GM23338 (cell line): ENCODE results near the gene SARDH. TPM values are rescaled to one million over a fixed set of nuclear protein-coding genes. Genes with fewer than 3 reads are reported as not detected.

ENCODE experiments used
- ATAC-seq: fragments of 200-7000 bp; cut with Tn5 transposase; 3 replicates; pipeline ENCODE4 v1.9.1; 2020
- DNase-seq: peaks from one replicate; pipeline ENCODE4 v3.0.0-alpha.2; 2015; ENCODE audit warnings: low spot score
- H2AFZ ChIP-seq: fragments of 200-600 bp; sonication (generic); 2 replicates; pipeline ENCODE4 v1.8.0; 2016; ENCODE audit warnings: antibody characterized with exemption, mild to moderate bottlenecking, moderate library complexity
- H3F3A ChIP-seq: fragments of 200-600 bp; sonication (generic); replicated peaks from 2 replicates; pipeline ENCODE4 v1.8.0; 2017; ENCODE audit warnings: antibody characterized with exemption, mixed run types, low read depth
- H3K27ac ChIP-seq: fragments of 200-600 bp; sonication (generic); 2 replicates; pipeline ENCODE4 v1.6.1; 2016; ENCODE audit warnings: low read depth
- H3K27me3 ChIP-seq: fragments of 200-600 bp; sonication (generic); 2 replicates; pipeline ENCODE4 v1.8.0; 2016; ENCODE audit warnings: mild to moderate bottlenecking, mixed run types, moderate library complexity; ENCODE audit not compliant: insufficient read depth
- H3K36me3 ChIP-seq: fragments of 200-600 bp; sonication (generic); 2 replicates; pipeline ENCODE4 v1.8.0; 2016; ENCODE audit warnings: mild to moderate bottlenecking; ENCODE audit not compliant: insufficient read depth
- H3K4me1 ChIP-seq: fragments of 200-600 bp; sonication (generic); 2 replicates; pipeline ENCODE4 v1.8.0; 2016; ENCODE audit warnings: mild to moderate bottlenecking, moderate library complexity; ENCODE audit not compliant: insufficient read depth
- H3K4me2 ChIP-seq: fragments of 200-600 bp; sonication (generic); 2 replicates; pipeline ENCODE4 v1.7.1; 2017; ENCODE audit warnings: mixed run types
- H3K4me3 ChIP-seq: fragments of 200-600 bp; sonication (generic); 2 replicates; pipeline ENCODE4 v1.6.1; 2016; ENCODE audit warnings: mixed run types
- H3K79me2 ChIP-seq: fragments of 200-600 bp; sonication (generic); replicated peaks from 2 replicates; pipeline ENCODE4 v1.8.0; 2017; ENCODE audit warnings: mild to moderate bottlenecking; ENCODE audit not compliant: insufficient read depth
- H3K9me2 ChIP-seq: fragments of 200-600 bp; sonication (generic); 2 replicates; pipeline ENCODE4 v1.8.0; 2017; ENCODE audit not compliant: insufficient read depth
- H4K20me1 ChIP-seq: fragments of 200-600 bp; sonication (generic); replicated peaks from 2 replicates; pipeline ENCODE4 v1.8.0; 2017; ENCODE audit warnings: mild to moderate bottlenecking; ENCODE audit not compliant: insufficient read depth
- H3K27ac Mint-ChIP-seq: 2 replicates; pipeline ENCODE4 v1.8.0; 2020; ENCODE audit warnings: inconsistent platforms, mild to moderate bottlenecking, moderate library complexity, mixed read lengths
- H3K27me3 Mint-ChIP-seq: 3 replicates; pipeline ENCODE4 v1.8.0; 2022; ENCODE audit warnings: low read depth, mild to moderate bottlenecking, moderate library complexity, mixed read lengths, inconsistent platforms; ENCODE audit not compliant: insufficient read depth, poor library complexity
- H3K36me3 Mint-ChIP-seq: 3 replicates; pipeline ENCODE4 v1.8.0; 2021; ENCODE audit warnings: low read depth, mild to moderate bottlenecking, inconsistent platforms, moderate library complexity, mixed read lengths
- H3K4me1 Mint-ChIP-seq: 3 replicates; pipeline ENCODE4 v1.8.0; 2020; ENCODE audit warnings: mild to moderate bottlenecking, inconsistent platforms, mixed read lengths
- H3K4me3 Mint-ChIP-seq: 3 replicates; pipeline ENCODE4 v1.8.0; 2021; ENCODE audit warnings: moderate library complexity, mild to moderate bottlenecking, inconsistent platforms, mixed read lengths
- H3K9me3 Mint-ChIP-seq: 3 replicates; pipeline ENCODE4 v1.8.0; 2020; ENCODE audit warnings: moderate library complexity, mild to moderate bottlenecking, inconsistent platforms, mixed read lengths
- CREB1 ChIP-seq: fragments of 250-450 bp; sonication (Bioruptor Pico); IDR thresholded peaks from 2 replicates; pipeline ENCODE4 v1.5.0; 2020; ENCODE audit warnings: low read depth, mild to moderate bottlenecking, moderate library complexity
- ETS1 ChIP-seq: IDR thresholded peaks from 2 replicates; pipeline ENCODE4 v1.6.1; 2016; ENCODE audit warnings: antibody characterized with exemption
- EZH2 ChIP-seq: fragments of 200-600 bp; sonication (generic); IDR thresholded peaks from one replicate; pipeline ENCODE4 v1.8.0; 2017; ENCODE audit warnings: antibody characterized with exemption, mild to moderate bottlenecking, low read depth; ENCODE audit not compliant: unreplicated experiment
- EZH2phosphoT487 ChIP-seq: fragments of 200-600 bp; sonication (generic); IDR thresholded peaks from one replicate; pipeline ENCODE4 v1.8.1; 2018; ENCODE audit warnings: antibody characterized with exemption; ENCODE audit not compliant: unreplicated experiment
- JUNB ChIP-seq: IDR thresholded peaks from one replicate; pipeline ENCODE4 v1.6.1; 2016; ENCODE audit warnings: antibody characterized with exemption; ENCODE audit not compliant: unreplicated experiment
- NANOG ChIP-seq: IDR thresholded peaks from 2 replicates; pipeline ENCODE4 v1.6.1; 2016; ENCODE audit warnings: antibody characterized with exemption, borderline replicate concordance
- POLR2AphosphoS5 ChIP-seq: IDR thresholded peaks from 2 replicates; pipeline ENCODE4 v1.6.1; 2016; ENCODE audit warnings: antibody characterized with exemption, low read depth
- REST ChIP-seq: IDR thresholded peaks from one replicate; pipeline ENCODE4 v1.6.1; 2018; ENCODE audit warnings: antibody characterized with exemption; ENCODE audit not compliant: unreplicated experiment
- STAT1 ChIP-seq: IDR thresholded peaks from one replicate; pipeline ENCODE4 v1.6.1; 2016; ENCODE audit warnings: antibody characterized with exemption; ENCODE audit not compliant: unreplicated experiment
- ZNF114 ChIP-seq: fragments of 250-450 bp; sonication (Bioruptor Pico); IDR thresholded peaks from 2 replicates; pipeline ENCODE4 v1.5.0; 2020; ENCODE audit warnings: mild to moderate bottlenecking, moderate library complexity
- ZNF331 ChIP-seq: fragments of 250-450 bp; sonication (Bioruptor Pico); IDR thresholded peaks from 2 replicates; pipeline ENCODE4 v1.5.0; 2020; ENCODE audit warnings: low read depth, mild to moderate bottlenecking, moderate library complexity
- polyA plus RNA-seq: library from polyadenylated mRNA; unstranded; fragments of >200 nt; fragmentation: Nextera tagmentation; extraction: Ambion mirVana; gene quantifications from 2 replicates; pipeline ENCODE4 v1.2.1, GENCODE V29; 2016
- total RNA-seq: library from RNA; depleted of rRNA; stranded (reverse); fragments of >200 nt; shearing (Covaris generic); gene quantifications from 2 replicates; pipeline ENCODE4 v1.2.3, GENCODE V29; 2014
- TF ChIP-seq, protein P1 (sequence below), 2 experiments: fragments of 200-600 bp in 1 of 2; sonication (generic) in 1 of 2; conservative IDR thresholded peaks; 2 replicates each; pipeline versions ENCODE4 v1.5.1 to v1.6.1; 2016 to 2017; ENCODE audit warnings: antibody characterized with exemption in 2 of 2, low read depth in 2 of 2, mild to moderate bottlenecking in 2 of 2, moderate library complexity in 1 of 2
- TF ChIP-seq, protein P2 (sequence below): fragments of 250-450 bp; sonication (Bioruptor Pico); IDR thresholded peaks from 2 replicates; pipeline ENCODE4 v1.5.0; 2020; ENCODE audit warnings: mild to moderate bottlenecking, moderate library complexity

Gene SARDH
- total and polyA plus RNA-seq, 2 experiments from 2014 or later: 2.8 to 10.4 TPM

DNA sequence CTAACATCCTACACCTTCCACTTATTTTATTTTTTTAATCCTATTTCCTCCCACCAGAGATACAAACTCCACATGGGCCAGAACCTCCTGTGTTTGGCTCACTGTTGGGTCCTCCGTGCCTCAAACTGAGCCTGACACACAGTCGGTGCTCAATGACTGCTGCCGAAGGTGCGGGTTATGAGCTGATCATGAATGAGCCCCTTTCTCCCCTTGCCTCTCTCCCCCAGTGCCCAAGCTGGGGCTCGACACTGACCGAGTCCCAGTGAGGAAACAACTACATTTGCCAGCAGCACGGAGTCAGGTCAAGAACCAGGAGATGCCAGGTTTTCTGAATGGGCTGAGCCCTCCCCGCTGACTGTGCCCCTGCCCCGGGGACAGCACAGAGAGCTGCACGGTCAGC, 45.0 kb downstream of the SARDH start:
- Histone ChIP-seq H2AFZ (no peak overlapping the region), H3K79me2 (no peaks in the 10 kb centered on the region), H3K9me2 (no peaks in the 10 kb centered on the region), H3K27ac (no peak overlapping the region), H4K20me1 (no peaks in the 10 kb centered on the region), H3K27me3 (no peaks in the 10 kb centered on the region), H3K36me3 (no peaks in the 10 kb centered on the region), H3F3A (no peaks in the 10 kb centered on the region), H3K4me1 (no peaks in the 10 kb centered on the region), H3K4me2 (no peak overlapping the region), H3K4me3 (no peak overlapping the region)
- TF ChIP-seq NANOG (no peak), JUNB (no peak), EZH2phosphoT487 (no peak), CREB1 (CRISPR knock-in tag) (no peak), ZNF114 (no peak), ZNF331 (CRISPR knock-in tag) (no peak), ETS1 (no peak), REST (no peak), EZH2 (no peak), STAT1 (no peak), POLR2AphosphoS5 (no peak)
- TF ChIP-seq, protein P1, sequence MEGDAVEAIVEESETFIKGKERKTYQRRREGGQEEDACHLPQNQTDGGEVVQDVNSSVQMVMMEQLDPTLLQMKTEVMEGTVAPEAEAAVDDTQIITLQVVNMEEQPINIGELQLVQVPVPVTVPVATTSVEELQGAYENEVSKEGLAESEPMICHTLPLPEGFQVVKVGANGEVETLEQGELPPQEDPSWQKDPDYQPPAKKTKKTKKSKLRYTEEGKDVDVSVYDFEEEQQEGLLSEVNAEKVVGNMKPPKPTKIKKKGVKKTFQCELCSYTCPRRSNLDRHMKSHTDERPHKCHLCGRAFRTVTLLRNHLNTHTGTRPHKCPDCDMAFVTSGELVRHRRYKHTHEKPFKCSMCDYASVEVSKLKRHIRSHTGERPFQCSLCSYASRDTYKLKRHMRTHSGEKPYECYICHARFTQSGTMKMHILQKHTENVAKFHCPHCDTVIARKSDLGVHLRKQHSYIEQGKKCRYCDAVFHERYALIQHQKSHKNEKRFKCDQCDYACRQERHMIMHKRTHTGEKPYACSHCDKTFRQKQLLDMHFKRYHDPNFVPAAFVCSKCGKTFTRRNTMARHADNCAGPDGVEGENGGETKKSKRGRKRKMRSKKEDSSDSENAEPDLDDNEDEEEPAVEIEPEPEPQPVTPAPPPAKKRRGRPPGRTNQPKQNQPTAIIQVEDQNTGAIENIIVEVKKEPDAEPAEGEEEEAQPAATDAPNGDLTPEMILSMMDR (conservative IDR thresholded peaks at IDR 0.05; ENCODE audit: low read depth in 2 of 2): no peak
- TF ChIP-seq, protein P2, sequence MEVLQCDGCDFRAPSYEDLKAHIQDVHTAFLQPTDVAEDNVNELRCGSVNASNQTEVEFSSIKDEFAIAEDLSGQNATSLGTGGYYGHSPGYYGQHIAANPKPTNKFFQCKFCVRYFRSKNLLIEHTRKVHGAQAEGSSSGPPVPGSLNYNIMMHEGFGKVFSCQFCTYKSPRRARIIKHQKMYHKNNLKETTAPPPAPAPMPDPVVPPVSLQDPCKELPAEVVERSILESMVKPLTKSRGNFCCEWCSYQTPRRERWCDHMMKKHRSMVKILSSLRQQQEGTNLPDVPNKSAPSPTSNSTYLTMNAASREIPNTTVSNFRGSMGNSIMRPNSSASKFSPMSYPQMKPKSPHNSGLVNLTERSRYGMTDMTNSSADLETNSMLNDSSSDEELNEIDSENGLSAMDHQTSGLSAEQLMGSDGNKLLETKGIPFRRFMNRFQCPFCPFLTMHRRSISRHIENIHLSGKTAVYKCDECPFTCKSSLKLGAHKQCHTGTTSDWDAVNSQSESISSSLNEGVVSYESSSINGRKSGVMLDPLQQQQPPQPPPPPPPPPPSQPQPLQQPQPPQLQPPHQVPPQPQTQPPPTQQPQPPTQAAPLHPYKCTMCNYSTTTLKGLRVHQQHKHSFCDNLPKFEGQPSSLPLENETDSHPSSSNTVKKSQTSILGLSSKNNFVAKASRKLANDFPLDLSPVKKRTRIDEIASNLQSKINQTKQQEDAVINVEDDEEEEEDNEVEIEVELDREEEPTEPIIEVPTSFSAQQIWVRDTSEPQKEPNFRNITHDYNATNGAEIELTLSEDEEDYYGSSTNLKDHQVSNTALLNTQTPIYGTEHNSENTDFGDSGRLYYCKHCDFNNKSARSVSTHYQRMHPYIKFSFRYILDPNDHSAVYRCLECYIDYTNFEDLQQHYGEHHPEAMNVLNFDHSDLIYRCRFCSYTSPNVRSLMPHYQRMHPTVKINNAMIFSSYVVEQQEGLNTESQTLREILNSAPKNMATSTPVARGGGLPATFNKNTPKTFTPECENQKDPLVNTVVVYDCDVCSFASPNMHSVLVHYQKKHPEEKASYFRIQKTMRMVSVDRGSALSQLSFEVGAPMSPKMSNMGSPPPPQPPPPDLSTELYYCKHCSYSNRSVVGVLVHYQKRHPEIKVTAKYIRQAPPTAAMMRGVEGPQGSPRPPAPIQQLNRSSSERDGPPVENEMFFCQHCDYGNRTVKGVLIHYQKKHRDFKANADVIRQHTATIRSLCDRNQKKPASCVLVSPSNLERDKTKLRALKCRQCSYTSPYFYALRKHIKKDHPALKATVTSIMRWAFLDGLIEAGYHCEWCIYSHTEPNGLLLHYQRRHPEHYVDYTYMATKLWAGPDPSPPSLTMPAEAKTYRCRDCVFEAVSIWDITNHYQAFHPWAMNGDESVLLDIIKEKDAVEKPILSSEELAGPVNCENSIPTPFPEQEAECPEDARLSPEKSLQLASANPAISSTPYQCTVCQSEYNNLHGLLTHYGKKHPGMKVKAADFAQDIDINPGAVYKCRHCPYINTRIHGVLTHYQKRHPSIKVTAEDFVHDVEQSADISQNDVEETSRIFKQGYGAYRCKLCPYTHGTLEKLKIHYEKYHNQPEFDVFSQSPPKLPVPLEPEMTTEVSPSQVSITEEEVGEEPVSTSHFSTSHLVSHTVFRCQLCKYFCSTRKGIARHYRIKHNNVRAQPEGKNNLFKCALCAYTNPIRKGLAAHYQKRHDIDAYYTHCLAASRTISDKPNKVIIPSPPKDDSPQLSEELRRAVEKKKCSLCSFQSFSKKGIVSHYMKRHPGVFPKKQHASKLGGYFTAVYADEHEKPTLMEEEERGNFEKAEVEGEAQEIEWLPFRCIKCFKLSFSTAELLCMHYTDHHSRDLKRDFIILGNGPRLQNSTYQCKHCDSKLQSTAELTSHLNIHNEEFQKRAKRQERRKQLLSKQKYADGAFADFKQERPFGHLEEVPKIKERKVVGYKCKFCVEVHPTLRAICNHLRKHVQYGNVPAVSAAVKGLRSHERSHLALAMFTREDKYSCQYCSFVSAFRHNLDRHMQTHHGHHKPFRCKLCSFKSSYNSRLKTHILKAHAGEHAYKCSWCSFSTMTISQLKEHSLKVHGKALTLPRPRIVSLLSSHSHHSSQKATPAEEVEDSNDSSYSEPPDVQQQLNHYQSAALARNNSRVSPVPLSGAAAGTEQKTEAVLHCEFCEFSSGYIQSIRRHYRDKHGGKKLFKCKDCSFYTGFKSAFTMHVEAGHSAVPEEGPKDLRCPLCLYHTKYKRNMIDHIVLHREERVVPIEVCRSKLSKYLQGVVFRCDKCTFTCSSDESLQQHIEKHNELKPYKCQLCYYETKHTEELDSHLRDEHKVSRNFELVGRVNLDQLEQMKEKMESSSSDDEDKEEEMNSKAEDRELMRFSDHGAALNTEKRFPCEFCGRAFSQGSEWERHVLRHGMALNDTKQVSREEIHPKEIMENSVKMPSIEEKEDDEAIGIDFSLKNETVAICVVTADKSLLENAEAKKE: no peak
- Mint-ChIP-seq H3K36me3 (no peaks in the 10 kb centered on the region; the same call in 2 of the 3 replicates), H3K27me3 (peaks cover 8% of the 10 kb centered on the region), H3K9me3 (no peaks in the 10 kb centered on the region), H3K27ac (no peak overlapping the region), H3K4me3 (no peak overlapping the region), H3K4me1 (peaks cover 13% of the 10 kb centered on the region)
- DNase-seq: no peak
- ATAC-seq: no peak
